ENCODE results near the gene SUSD2. TPM values are rescaled to one million over a fixed set of nuclear protein-coding genes. Genes with fewer than 3 reads are reported as not detected.

SUSD2 gene
- total and polyA plus RNA-seq, 2 of the 8 experiments (the other 6 are each of a cell fraction or from before 2014, with no cell fraction given) = 2.0 to 4.8 TPM

DNA sequence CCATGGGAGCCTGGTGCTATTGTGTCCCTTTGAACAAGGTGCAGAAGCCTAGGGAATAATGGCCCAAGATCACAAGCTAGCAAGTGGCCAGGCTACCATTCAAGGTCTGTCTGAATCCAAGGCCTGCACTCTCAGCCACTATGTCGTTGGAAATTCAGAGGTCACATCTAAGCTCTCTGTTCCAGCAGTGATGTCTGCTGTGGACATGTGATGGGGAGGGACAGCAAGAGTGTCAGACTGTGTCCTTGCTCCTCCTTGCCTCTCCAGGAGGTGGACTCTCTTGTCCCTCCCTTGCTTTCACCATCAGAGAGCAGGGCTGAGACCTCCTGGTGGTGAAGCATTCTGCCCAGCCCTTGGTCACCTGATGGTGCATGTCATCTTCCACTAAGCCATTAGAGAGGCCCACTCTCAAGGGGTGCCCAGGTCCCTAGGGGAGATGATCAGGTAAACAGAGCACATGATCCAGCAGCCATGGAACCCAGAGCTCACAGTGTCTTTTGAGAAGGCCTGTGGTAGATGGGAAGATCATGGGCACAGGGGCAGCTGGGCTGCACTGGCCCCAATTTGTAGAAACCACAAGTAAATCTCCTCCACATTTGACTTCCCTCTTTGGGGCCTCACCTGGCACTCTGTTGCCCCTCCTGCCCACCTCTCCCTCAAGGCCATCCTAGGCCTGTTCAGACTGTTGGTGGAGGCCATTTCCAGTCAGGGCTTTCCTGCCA is 37.1 kb upstream of the SUSD2 start (continued):
- TF ChIP-seq, protein P1, sequence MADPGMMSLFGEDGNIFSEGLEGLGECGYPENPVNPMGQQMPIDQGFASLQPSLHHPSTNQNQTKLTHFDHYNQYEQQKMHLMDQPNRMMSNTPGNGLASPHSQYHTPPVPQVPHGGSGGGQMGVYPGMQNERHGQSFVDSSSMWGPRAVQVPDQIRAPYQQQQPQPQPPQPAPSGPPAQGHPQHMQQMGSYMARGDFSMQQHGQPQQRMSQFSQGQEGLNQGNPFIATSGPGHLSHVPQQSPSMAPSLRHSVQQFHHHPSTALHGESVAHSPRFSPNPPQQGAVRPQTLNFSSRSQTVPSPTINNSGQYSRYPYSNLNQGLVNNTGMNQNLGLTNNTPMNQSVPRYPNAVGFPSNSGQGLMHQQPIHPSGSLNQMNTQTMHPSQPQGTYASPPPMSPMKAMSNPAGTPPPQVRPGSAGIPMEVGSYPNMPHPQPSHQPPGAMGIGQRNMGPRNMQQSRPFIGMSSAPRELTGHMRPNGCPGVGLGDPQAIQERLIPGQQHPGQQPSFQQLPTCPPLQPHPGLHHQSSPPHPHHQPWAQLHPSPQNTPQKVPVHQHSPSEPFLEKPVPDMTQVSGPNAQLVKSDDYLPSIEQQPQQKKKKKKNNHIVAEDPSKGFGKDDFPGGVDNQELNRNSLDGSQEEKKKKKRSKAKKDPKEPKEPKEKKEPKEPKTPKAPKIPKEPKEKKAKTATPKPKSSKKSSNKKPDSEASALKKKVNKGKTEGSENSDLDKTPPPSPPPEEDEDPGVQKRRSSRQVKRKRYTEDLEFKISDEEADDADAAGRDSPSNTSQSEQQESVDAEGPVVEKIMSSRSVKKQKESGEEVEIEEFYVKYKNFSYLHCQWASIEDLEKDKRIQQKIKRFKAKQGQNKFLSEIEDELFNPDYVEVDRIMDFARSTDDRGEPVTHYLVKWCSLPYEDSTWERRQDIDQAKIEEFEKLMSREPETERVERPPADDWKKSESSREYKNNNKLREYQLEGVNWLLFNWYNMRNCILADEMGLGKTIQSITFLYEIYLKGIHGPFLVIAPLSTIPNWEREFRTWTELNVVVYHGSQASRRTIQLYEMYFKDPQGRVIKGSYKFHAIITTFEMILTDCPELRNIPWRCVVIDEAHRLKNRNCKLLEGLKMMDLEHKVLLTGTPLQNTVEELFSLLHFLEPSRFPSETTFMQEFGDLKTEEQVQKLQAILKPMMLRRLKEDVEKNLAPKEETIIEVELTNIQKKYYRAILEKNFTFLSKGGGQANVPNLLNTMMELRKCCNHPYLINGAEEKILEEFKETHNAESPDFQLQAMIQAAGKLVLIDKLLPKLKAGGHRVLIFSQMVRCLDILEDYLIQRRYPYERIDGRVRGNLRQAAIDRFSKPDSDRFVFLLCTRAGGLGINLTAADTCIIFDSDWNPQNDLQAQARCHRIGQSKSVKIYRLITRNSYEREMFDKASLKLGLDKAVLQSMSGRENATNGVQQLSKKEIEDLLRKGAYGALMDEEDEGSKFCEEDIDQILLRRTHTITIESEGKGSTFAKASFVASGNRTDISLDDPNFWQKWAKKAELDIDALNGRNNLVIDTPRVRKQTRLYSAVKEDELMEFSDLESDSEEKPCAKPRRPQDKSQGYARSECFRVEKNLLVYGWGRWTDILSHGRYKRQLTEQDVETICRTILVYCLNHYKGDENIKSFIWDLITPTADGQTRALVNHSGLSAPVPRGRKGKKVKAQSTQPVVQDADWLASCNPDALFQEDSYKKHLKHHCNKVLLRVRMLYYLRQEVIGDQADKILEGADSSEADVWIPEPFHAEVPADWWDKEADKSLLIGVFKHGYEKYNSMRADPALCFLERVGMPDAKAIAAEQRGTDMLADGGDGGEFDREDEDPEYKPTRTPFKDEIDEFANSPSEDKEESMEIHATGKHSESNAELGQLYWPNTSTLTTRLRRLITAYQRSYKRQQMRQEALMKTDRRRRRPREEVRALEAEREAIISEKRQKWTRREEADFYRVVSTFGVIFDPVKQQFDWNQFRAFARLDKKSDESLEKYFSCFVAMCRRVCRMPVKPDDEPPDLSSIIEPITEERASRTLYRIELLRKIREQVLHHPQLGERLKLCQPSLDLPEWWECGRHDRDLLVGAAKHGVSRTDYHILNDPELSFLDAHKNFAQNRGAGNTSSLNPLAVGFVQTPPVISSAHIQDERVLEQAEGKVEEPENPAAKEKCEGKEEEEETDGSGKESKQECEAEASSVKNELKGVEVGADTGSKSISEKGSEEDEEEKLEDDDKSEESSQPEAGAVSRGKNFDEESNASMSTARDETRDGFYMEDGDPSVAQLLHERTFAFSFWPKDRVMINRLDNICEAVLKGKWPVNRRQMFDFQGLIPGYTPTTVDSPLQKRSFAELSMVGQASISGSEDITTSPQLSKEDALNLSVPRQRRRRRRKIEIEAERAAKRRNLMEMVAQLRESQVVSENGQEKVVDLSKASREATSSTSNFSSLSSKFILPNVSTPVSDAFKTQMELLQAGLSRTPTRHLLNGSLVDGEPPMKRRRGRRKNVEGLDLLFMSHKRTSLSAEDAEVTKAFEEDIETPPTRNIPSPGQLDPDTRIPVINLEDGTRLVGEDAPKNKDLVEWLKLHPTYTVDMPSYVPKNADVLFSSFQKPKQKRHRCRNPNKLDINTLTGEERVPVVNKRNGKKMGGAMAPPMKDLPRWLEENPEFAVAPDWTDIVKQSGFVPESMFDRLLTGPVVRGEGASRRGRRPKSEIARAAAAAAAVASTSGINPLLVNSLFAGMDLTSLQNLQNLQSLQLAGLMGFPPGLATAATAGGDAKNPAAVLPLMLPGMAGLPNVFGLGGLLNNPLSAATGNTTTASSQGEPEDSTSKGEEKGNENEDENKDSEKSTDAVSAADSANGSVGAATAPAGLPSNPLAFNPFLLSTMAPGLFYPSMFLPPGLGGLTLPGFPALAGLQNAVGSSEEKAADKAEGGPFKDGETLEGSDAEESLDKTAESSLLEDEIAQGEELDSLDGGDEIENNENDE (IDR thresholded peaks at IDR 0.05; ENCODE audit: insufficient replicate concordance, low read length) = no peak
- no peak for TF ChIP-seq TCF12 (IDR thresholded peaks at IDR 0.05; ENCODE audit: low read depth, low read length)
- TF ChIP-seq SP2 (IDR thresholded peaks at IDR 0.05; ENCODE audit: low read length) = no peak
